ENCODE data around the gene MIP.
"Not testable (repeated sequence)": the region's sequence is repeated elsewhere in the genome, so short reads cannot be mapped to it uniquely, and the experiment has no call there.

Gene MIP

GRCh38 chr12:56454557-56454956, at the start of gene MIP:
Gene MIP, minus strand, starts transcription at chr12:56454657. Its CDS starts 44 bp downstream, at chr12:56454613.
- DNase-seq: no peak

GRCh38 chr12:56499879-56500278, 45.4 kb upstream of the MIP start:
- not testable (repeated sequence) for DNase-seq

GRCh38 chr12:56499452-56499851, 45.0 kb upstream of the MIP start:
- DNase-seq: not testable (repeated sequence)

- not testable (repeated sequence) for DNase-seq
Measured at GRCh38 chr12:56498126-56498902, 43.9 kb upstream of the MIP start.

GRCh38 chr12:56496704-56497103, 42.2 kb upstream of the MIP start:
- not testable (repeated sequence) for DNase-seq

- not testable (repeated sequence) for DNase-seq
Measured at GRCh38 chr12:56494481-56494880, 40.0 kb upstream of the MIP start.

GRCh38 chr12:56494106-56494415, 39.6 kb upstream of the MIP start:
- not testable (repeated sequence) for DNase-seq

GRCh38 chr12:56493409-56494105, 39.1 kb upstream of the MIP start:
- not testable (repeated sequence) for DNase-seq

- DNase-seq: no peak
Measured at GRCh38 chr12:56490360-56490759, 35.9 kb upstream of the MIP start.

GRCh38 chr12:56488041-56488955, 33.8 kb upstream of the MIP start, which contains the start of gene GLS2:
Gene GLS2, minus strand, starts transcription at chr12:56488161. Its CDS starts 43 bp downstream, at chr12:56488118.
- no peak for DNase-seq

GRCh38 chr12:56487448-56488040, 33.1 kb upstream of the MIP start:
- no peak for DNase-seq

GRCh38 chr12:56486694-56487093, 32.2 kb upstream of the MIP start:
- no peak for DNase-seq

- no peak for DNase-seq
Measured at GRCh38 chr12:56484566-56484965, 30.1 kb upstream of the MIP start.

GRCh38 chr12:56479625-56480024, 25.2 kb upstream of the MIP start:
- no peak for DNase-seq

- DNase-seq: no peak
Measured at GRCh38 chr12:56477521-56478225, 23.2 kb upstream of the MIP start.

GRCh38 chr12:56476972-56477432, 22.5 kb upstream of the MIP start:
- no peak for DNase-seq

- DNase-seq: no peak
Measured at GRCh38 chr12:56476143-56476542, 21.7 kb upstream of the MIP start.

GRCh38 chr12:56474389-56474788, 19.9 kb upstream of the MIP start:
- DNase-seq: no peak

- DNase-seq: no peak
Measured at GRCh38 chr12:56469007-56469930, 14.8 kb upstream of the MIP start.

- peak; percentile 58 for DNase-seq
Measured at GRCh38 chr12:56468216-56469006, 14.0 kb upstream of the MIP start, which contains the start of gene SPRYD4. Gene SPRYD4, plus strand, starts transcription at chr12:56468578. Its CDS starts 14 bp downstream, at chr12:56468592.
